Measurements from ENCODE around the gene IDI2.
A peak's percentile ranks its signal among the peaks of the same experiment; 100 is the strongest.

IDI2 gene

GRCh38 chr10:1050554-1050953 lies 24.9 kb upstream of the IDI2 start:
- H3K27ac ChIP-seq, result 0 out of 2 replicates have a peak overlapping the region, but pooled peaks have one; percentile 30
- no peak; the same call in 1 of the 2 replicates for TF ChIP-seq CTCF (conservative IDR thresholded peaks at IDR 0.05)
- TF ChIP-seq ZFX (IDR thresholded peaks at IDR 0.05), result no peak

GRCh38 chr10:1050145-1050544 lies 24.5 kb upstream of the IDI2 start:
- TF ChIP-seq CTCF (conservative IDR thresholded peaks at IDR 0.05) (no peak), ZFX (IDR thresholded peaks at IDR 0.05) (no peak)

GRCh38 chr10:1049425-1049958 lies 23.8 kb upstream of the IDI2 start:
- peak overlapping the region; percentile 88 for H3K27ac ChIP-seq
- TF ChIP-seq ZFX (IDR thresholded peaks at IDR 0.05), result no peak
- no peak for TF ChIP-seq CTCF (conservative IDR thresholded peaks at IDR 0.05)

More at GRCh38 chr10:1050145-1050544, 24.5 kb upstream of the IDI2 start:
- peak overlapping the region; percentile 88 for H3K27ac ChIP-seq

- TF ChIP-seq CTCF (conservative IDR thresholded peaks at IDR 0.05), result no peak
- 0 out of 2 replicates have a peak, but pooled peaks have one; percentile 2 for TF ChIP-seq ZFX (IDR thresholded peaks at IDR 0.05)
- peak within 1 kb of the TSS; percentile 88 for H3K27ac ChIP-seq
Observed at GRCh38 chr10:1048732-1049424, 23.2 kb upstream of the IDI2 start, which contains the start of gene IDI1. Gene IDI1, minus strand, starts transcription at chr10:1049119. Its CDS starts 116 bp downstream, at chr10:1049003.

GRCh38 chr10:1048349-1048731 lies 22.7 kb upstream of the IDI2 start:
- TF ChIP-seq ZFX (IDR thresholded peaks at IDR 0.05) (peak; percentile 67), CTCF (conservative IDR thresholded peaks at IDR 0.05) (no peak)
- peak overlapping the region; percentile 88 for H3K27ac ChIP-seq

GRCh38 chr10:1047937-1048336 lies 22.3 kb upstream of the IDI2 start:
- no peak for TF ChIP-seq ZFX (IDR thresholded peaks at IDR 0.05)
- TF ChIP-seq CTCF (conservative IDR thresholded peaks at IDR 0.05), result no peak

GRCh38 chr10:1045415-1045814 lies 19.8 kb upstream of the IDI2 start:
- no peak overlapping the region for H3K27ac ChIP-seq
- no peak for TF ChIP-seq CTCF (conservative IDR thresholded peaks at IDR 0.05)
- no peak for TF ChIP-seq ZFX (IDR thresholded peaks at IDR 0.05)

More at GRCh38 chr10:1047937-1048336, 22.3 kb upstream of the IDI2 start:
- H3K27ac ChIP-seq, result peak overlapping the region; percentile 88

All from C4-2B (cell line).